ENCODE measurements around the gene RRP15. TPM values are rescaled to one million over a fixed set of nuclear protein-coding genes. Genes with fewer than 3 reads are reported as not detected.

RRP15 gene
- total RNA-seq, 1 donor from 2014 or later, result 9.0 TPM

DNA sequence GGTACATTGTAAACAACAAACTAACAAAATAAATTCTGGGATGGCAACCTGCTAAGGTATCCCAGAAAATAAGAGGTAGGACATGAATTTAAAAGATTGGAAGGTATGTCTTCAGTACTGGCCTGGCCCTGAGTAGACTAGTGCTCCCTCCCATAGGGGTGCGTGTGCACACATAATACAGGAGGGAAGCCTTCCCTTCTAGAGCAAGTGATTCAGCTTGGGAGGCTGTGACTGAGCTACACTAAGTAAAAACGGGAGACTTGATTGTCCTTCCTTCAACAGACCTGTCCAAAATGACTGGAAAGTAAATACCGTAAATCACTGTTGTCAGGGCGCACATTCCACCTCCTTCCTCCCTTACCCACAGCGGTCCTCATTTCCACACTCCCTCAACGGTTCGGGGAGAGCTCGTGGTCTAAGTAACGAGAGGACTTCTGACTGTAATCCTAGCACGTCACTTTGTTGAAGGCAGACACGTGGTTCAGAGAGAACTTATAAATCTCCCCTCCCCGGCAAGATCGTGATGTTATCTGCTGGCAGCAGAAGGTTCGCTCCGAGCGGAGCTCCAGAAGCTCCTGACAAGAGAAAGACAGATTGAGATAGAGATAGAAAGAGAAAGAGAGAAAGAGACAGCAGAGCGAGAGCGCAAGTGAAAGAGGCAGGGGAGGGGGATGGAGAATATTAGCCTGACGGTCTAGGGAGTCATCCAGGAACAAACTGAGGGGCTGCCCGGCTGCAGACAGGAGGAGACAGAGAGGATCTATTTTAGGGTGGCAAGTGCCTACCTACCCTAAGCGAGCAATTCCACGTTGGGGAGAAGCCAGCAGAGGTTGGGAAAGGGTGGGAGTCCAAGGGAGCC lies 60.0 kb downstream of the RRP15 start, which contains the start of gene TGFB2:
TGFB2 (plus strand) TSS at position 523 of the 859 bp plus-strand sequence. CDS start 1,366 bp downstream, outside the sequence.
- H3K4me3 ChIP-seq (ENCODE audit: low read depth, low read length), result peak within 1 kb of the TSS; percentile 79
- TF ChIP-seq, protein P1, sequence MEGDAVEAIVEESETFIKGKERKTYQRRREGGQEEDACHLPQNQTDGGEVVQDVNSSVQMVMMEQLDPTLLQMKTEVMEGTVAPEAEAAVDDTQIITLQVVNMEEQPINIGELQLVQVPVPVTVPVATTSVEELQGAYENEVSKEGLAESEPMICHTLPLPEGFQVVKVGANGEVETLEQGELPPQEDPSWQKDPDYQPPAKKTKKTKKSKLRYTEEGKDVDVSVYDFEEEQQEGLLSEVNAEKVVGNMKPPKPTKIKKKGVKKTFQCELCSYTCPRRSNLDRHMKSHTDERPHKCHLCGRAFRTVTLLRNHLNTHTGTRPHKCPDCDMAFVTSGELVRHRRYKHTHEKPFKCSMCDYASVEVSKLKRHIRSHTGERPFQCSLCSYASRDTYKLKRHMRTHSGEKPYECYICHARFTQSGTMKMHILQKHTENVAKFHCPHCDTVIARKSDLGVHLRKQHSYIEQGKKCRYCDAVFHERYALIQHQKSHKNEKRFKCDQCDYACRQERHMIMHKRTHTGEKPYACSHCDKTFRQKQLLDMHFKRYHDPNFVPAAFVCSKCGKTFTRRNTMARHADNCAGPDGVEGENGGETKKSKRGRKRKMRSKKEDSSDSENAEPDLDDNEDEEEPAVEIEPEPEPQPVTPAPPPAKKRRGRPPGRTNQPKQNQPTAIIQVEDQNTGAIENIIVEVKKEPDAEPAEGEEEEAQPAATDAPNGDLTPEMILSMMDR (conservative IDR thresholded peaks at IDR 0.05; ENCODE audit: low read depth, low read length), result no peak
- peak; percentile 74 for DNase-seq (ENCODE audit: low read depth)

GRCh38 chr1:218345673-218346390 lies 60.7 kb downstream of the RRP15 start:
- TF ChIP-seq, protein P1 (conservative IDR thresholded peaks at IDR 0.05; ENCODE audit: low read depth, low read length), result no peak
- no peak for DNase-seq (ENCODE audit: low read depth)
- peak overlapping the region; percentile 79 for H3K4me3 ChIP-seq (ENCODE audit: low read depth, low read length)

DNA sequence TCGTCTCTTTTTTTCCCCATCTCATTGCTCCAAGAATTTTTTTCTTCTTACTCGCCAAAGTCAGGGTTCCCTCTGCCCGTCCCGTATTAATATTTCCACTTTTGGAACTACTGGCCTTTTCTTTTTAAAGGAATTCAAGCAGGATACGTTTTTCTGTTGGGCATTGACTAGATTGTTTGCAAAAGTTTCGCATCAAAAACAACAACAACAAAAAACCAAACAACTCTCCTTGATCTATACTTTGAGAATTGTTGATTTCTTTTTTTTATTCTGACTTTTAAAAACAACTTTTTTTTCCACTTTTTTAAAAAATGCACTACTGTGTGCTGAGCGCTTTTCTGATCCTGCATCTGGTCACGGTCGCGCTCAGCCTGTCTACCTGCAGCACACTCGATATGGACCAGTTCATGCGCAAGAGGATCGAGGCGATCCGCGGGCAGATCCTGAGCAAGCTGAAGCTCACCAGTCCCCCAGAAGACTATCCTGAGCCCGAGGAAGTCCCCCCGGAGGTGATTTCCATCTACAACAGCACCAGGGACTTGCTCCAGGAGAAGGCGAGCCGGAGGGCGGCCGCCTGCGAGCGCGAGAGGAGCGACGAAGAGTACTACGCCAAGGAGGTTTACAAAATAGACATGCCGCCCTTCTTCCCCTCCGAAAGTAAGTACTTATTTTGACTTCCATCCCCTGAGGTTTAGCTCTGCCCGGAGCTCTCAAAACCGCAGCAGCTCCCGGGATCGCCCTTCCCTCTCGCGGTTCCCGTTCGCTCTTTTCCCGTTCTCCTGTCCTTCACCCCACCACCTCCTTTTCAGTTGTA lies 61.5 kb downstream of the RRP15 start:
- peak overlapping the region; percentile 79 for H3K4me3 ChIP-seq (ENCODE audit: low read depth, low read length)
- no peak for DNase-seq (ENCODE audit: low read depth)
- TF ChIP-seq, protein P1 (conservative IDR thresholded peaks at IDR 0.05; ENCODE audit: low read depth, low read length), result no peak

DNA sequence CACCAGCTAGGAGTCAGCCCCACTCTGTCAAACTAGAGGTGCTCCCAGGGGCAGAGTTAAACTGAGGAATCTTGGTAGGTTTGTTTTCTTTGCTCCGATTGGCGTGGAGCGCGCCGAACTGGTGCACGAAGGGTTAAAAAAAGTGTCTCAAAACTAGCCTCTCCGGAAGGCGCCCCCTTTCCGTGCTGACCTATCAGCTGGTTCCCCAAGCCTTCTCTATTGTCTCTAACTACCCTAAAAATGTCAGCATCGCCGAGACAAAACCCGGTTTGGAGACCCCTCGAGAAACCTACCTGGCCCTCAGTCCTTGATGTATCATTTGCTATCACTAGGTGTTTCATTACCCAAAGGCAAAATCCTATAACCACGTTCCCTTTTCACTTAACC lies 62.2 kb downstream of the RRP15 start:
- TF ChIP-seq, protein P1 (conservative IDR thresholded peaks at IDR 0.05; ENCODE audit: low read depth, low read length), result no peak
- DNase-seq (ENCODE audit: low read depth), result no peak
- H3K4me3 ChIP-seq (ENCODE audit: low read depth, low read length), result peak overlapping the region; percentile 79

GRCh38 chr1:218347723-218348627 lies 62.9 kb downstream of the RRP15 start:
- TF ChIP-seq, protein P1 (conservative IDR thresholded peaks at IDR 0.05; ENCODE audit: low read depth, low read length), result no peak
- H3K4me3 ChIP-seq (ENCODE audit: low read depth, low read length), result peak overlapping the region; percentile 79
- DNase-seq (ENCODE audit: low read depth), result no peak

DNA sequence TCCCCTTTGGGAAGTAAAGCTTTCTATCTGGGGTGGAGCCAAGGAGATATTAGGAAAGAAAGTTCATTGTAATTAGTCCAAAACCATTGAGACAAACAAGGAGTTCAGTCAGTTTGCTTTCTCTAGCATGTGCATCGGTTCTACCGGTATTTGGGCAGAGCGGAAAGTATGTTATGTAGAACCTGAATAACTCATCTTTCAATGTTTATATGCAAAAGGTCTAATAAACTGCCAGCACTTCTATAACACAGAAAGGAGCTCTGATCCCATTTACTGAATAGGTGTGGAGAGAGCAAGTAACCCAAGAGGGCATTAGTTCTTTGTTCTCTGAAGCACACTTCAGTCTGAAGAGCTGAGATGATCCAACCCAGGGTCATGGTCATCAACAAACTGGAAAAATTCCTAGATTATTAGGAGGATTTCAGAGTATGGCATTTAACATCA lies 63.6 kb downstream of the RRP15 start:
- no peak for DNase-seq (ENCODE audit: low read depth)
- TF ChIP-seq, protein P1 (conservative IDR thresholded peaks at IDR 0.05; ENCODE audit: low read depth, low read length), result no peak
- H3K4me3 ChIP-seq (ENCODE audit: low read depth, low read length), result peak overlapping the region; percentile 79

Data from epithelial cell of proximal tubule (primary cell).